Measurements from ENCODE around the gene HHIPL1. TPM values are rescaled to one million over a fixed set of nuclear protein-coding genes. Genes with fewer than 3 reads are reported as not detected.

Gene HHIPL1
- total RNA-seq, 1 donor from 2014 or later: 0.86 TPM

DNA sequence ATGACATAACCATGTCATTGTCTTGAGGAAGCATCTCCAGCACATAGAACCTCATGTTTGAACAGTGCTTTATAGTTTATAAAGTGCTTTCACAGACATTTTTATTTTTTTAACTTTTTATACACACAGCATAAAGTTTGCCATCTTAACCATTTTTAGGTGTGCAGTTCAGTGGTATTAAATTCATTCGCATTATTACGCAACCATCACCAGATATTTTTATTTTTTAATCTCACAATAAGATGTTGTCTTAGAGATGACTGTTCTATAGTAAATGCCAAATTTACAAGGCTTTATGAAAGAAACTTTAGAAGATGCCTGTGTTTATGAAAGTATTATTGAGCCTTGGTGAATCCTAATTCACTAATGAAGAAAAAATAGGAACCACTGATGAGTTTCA is 59.1 kb downstream of the HHIPL1 start:
- H3K4me1 ChIP-seq (ENCODE audit: insufficient read depth, low read length): no peaks in the 10 kb centered on the region
- no peak overlapping the region for H3K9ac ChIP-seq (ENCODE audit: low read length)
- H3K4me3 ChIP-seq (ENCODE audit: insufficient read depth, low read depth, low read length): no peak overlapping the region
- DNase-seq (ENCODE audit: low read depth) (no peak), FAIRE-seq (no peak)
- H2AFZ ChIP-seq (ENCODE audit: low read depth, low read length): no peak overlapping the region
- H3K27ac Mint-ChIP-seq (ENCODE audit: unreplicated experiment): no peak overlapping the region
- no peaks in the 10 kb centered on the region for H3K79me2 ChIP-seq (ENCODE audit: insufficient read depth, low read length)
- TF ChIP-seq EZH2 (IDR thresholded peaks at IDR 0.05; ENCODE audit: insufficient read depth, low read length): no peak
- TF ChIP-seq, protein P1, sequence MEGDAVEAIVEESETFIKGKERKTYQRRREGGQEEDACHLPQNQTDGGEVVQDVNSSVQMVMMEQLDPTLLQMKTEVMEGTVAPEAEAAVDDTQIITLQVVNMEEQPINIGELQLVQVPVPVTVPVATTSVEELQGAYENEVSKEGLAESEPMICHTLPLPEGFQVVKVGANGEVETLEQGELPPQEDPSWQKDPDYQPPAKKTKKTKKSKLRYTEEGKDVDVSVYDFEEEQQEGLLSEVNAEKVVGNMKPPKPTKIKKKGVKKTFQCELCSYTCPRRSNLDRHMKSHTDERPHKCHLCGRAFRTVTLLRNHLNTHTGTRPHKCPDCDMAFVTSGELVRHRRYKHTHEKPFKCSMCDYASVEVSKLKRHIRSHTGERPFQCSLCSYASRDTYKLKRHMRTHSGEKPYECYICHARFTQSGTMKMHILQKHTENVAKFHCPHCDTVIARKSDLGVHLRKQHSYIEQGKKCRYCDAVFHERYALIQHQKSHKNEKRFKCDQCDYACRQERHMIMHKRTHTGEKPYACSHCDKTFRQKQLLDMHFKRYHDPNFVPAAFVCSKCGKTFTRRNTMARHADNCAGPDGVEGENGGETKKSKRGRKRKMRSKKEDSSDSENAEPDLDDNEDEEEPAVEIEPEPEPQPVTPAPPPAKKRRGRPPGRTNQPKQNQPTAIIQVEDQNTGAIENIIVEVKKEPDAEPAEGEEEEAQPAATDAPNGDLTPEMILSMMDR (IDR thresholded peaks at IDR 0.05; ENCODE audit: insufficient read depth, low read depth, low read length): no peak
- H3K4me2 ChIP-seq (ENCODE audit: low read length): no peak overlapping the region
- H3K36me3 Mint-ChIP-seq (ENCODE audit: low read depth, unreplicated experiment): peaks cover 7% of the 10 kb centered on the region
- H3K36me3 ChIP-seq (ENCODE audit: insufficient read depth, low read length): no peaks in the 10 kb centered on the region
- H3K4me1 Mint-ChIP-seq (ENCODE audit: low read depth, unreplicated experiment): no peaks in the 10 kb centered on the region
- no peaks in the 10 kb centered on the region for H4K20me1 ChIP-seq (ENCODE audit: insufficient read depth, low read length)
- no peaks in the 10 kb centered on the region for H3K27me3 ChIP-seq (ENCODE audit: insufficient read depth, low read length)
- peaks cover 18% of the 10 kb centered on the region for H3K9me3 Mint-ChIP-seq (ENCODE audit: unreplicated experiment)
- H3K9me3 ChIP-seq (ENCODE audit: insufficient read depth, low read depth, low read length): peaks cover 9% of the 10 kb centered on the region
- H3K4me3 Mint-ChIP-seq (ENCODE audit: unreplicated experiment): no peak overlapping the region
- H3K27me3 Mint-ChIP-seq (ENCODE audit: low read depth, unreplicated experiment): no peaks in the 10 kb centered on the region
- H3K27ac ChIP-seq (ENCODE audit: low read depth, low read length): no peak overlapping the region

DNA sequence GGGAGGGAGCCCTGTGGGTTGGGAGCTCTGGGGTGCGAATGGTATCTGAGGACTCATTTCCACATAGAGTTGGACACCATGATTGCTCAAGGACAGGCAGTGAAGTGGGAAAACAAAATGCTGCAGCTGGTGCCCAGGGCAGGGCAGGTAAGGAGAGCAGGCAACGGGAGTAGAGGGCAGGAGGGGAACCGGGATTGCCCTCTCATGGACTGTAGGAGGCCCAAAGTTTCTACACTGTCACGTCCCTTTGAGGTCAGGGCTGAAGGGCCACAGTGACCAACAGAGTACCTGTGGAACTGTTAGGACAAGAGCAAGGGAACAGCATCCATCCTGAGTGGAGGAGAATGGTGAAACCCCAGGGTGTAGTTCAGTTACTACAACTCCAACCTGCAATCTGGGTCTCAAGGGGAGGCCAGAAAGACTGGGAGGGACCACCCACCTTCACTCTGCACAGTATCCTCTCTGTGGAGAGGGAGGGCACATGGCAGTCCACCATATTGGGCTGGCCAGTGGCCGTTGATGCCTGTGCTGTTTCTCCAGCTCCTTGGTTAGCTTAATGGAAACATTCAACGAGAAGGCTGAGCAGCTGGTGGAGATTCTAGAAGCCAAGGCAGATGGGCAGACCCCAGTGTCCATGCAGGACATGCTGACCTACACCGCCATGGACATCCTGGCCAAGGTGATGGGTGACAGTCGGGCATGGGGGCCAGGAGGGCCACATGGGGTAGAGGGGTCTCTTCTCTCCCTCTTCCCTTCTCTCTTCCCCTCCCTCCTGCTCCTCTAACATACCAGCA is 61.4 kb downstream of the HHIPL1 start:
- no peak overlapping the region for H3K4me2 ChIP-seq (ENCODE audit: low read length)
- H3K27ac Mint-ChIP-seq (ENCODE audit: unreplicated experiment): no peak overlapping the region
- no peaks in the 10 kb centered on the region for H3K4me1 Mint-ChIP-seq (ENCODE audit: low read depth, unreplicated experiment)
- H3K9me3 ChIP-seq (ENCODE audit: insufficient read depth, low read depth, low read length): peaks cover 9% of the 10 kb centered on the region
- no peak overlapping the region for H2AFZ ChIP-seq (ENCODE audit: low read depth, low read length)
- no peaks in the 10 kb centered on the region for H4K20me1 ChIP-seq (ENCODE audit: insufficient read depth, low read length)
- no peak overlapping the region for H3K4me3 ChIP-seq (ENCODE audit: insufficient read depth, low read depth, low read length)
- FAIRE-seq (no peak), DNase-seq (ENCODE audit: low read depth) (no peak)
- no peak overlapping the region for H3K9ac ChIP-seq (ENCODE audit: low read length)
- no peak for TF ChIP-seq EZH2 (IDR thresholded peaks at IDR 0.05; ENCODE audit: insufficient read depth, low read length)
- TF ChIP-seq, protein P1 (IDR thresholded peaks at IDR 0.05; ENCODE audit: insufficient read depth, low read depth, low read length): no peak
- peaks cover 5% of the 10 kb centered on the region for H3K36me3 Mint-ChIP-seq (ENCODE audit: low read depth, unreplicated experiment)
- H3K27me3 Mint-ChIP-seq (ENCODE audit: low read depth, unreplicated experiment): peaks cover under 1% of the 10 kb centered on the region
- no peaks in the 10 kb centered on the region for H3K27me3 ChIP-seq (ENCODE audit: insufficient read depth, low read length)
- H3K79me2 ChIP-seq (ENCODE audit: insufficient read depth, low read length): no peaks in the 10 kb centered on the region
- peaks cover 18% of the 10 kb centered on the region for H3K9me3 Mint-ChIP-seq (ENCODE audit: unreplicated experiment)
- H3K27ac ChIP-seq (ENCODE audit: low read depth, low read length): no peak overlapping the region
- no peak overlapping the region for H3K4me3 Mint-ChIP-seq (ENCODE audit: unreplicated experiment)
- H3K36me3 ChIP-seq (ENCODE audit: insufficient read depth, low read length): no peaks in the 10 kb centered on the region
- no peaks in the 10 kb centered on the region for H3K4me1 ChIP-seq (ENCODE audit: insufficient read depth, low read length)

DNA sequence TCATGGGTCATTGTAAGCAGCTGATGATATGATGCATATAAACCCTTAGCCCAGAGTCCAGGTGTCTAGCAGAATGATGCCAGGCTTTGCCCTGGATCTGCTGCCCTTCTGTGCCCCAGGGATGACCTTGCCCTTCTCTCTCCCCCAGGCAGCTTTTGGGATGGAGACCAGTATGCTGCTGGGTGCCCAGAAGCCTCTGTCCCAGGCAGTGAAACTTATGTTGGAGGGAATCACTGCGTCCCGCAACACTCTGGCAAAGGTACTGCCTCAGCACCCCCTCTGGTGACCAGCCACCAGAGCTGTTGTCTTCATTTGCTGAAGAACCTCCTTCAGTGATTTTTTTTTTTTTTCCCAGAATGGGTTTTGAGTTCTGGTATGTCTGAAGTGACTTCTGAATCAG is 62.5 kb downstream of the HHIPL1 start:
- H3K27me3 Mint-ChIP-seq (ENCODE audit: low read depth, unreplicated experiment): peaks cover 10% of the 10 kb centered on the region
- no peak overlapping the region for H3K27ac Mint-ChIP-seq (ENCODE audit: unreplicated experiment)
- FAIRE-seq (no peak), DNase-seq (ENCODE audit: low read depth) (no peak)
- Histone ChIP-seq H2AFZ (ENCODE audit: low read depth, low read length) (no peak overlapping the region), H3K4me2 (ENCODE audit: low read length) (no peak overlapping the region), H3K4me3 (ENCODE audit: insufficient read depth, low read depth, low read length) (no peak overlapping the region), H3K36me3 (ENCODE audit: insufficient read depth, low read length) (no peaks in the 10 kb centered on the region), H3K9me3 (ENCODE audit: insufficient read depth, low read depth, low read length) (peaks cover 9% of the 10 kb centered on the region), H3K4me1 (ENCODE audit: insufficient read depth, low read length) (no peaks in the 10 kb centered on the region), H3K27ac (ENCODE audit: low read depth, low read length) (no peak overlapping the region), H3K27me3 (ENCODE audit: insufficient read depth, low read length) (no peaks in the 10 kb centered on the region), H4K20me1 (ENCODE audit: insufficient read depth, low read length) (no peaks in the 10 kb centered on the region), H3K79me2 (ENCODE audit: insufficient read depth, low read length) (no peaks in the 10 kb centered on the region), H3K9ac (ENCODE audit: low read length) (no peak overlapping the region)
- H3K9me3 Mint-ChIP-seq (ENCODE audit: unreplicated experiment): peaks cover 22% of the 10 kb centered on the region
- H3K4me1 Mint-ChIP-seq (ENCODE audit: low read depth, unreplicated experiment): no peaks in the 10 kb centered on the region
- no peak overlapping the region for H3K4me3 Mint-ChIP-seq (ENCODE audit: unreplicated experiment)
- peaks cover 5% of the 10 kb centered on the region for H3K36me3 Mint-ChIP-seq (ENCODE audit: low read depth, unreplicated experiment)
- TF ChIP-seq EZH2 (IDR thresholded peaks at IDR 0.05; ENCODE audit: insufficient read depth, low read length): no peak
- TF ChIP-seq, protein P1 (IDR thresholded peaks at IDR 0.05; ENCODE audit: insufficient read depth, low read depth, low read length): no peak
